GM12878 (cell line): ENCODE data around the gene UFC1. TPM values are rescaled to one million over a fixed set of nuclear protein-coding genes. Genes with fewer than 3 reads are reported as not detected.

Experiments
- BCL11A ChIP-seq: IDR thresholded peaks from 2 replicates; pipeline ENCODE4 v1.6.1; 2011; ENCODE audit warnings: low read depth, low read length
- CHD2 ChIP-seq: IDR thresholded peaks from 2 replicates; pipeline ENCODE4 v1.6.1; 2011; ENCODE audit warnings: low read depth, low read length, improper control_type of control experiment, borderline replicate concordance
- CREM ChIP-seq: IDR thresholded peaks from 2 replicates; pipeline ENCODE4 v1.6.1; 2014; ENCODE audit warnings: antibody characterized with exemption, low read depth
- IRF4 ChIP-seq: IDR thresholded peaks from 2 replicates; pipeline ENCODE4 v1.6.1; 2011; ENCODE audit warnings: low read depth, low read length
- KLF5 ChIP-seq: fragments of 450-650 bp; IDR thresholded peaks from 2 replicates; pipeline ENCODE4 v1.6.1; 2014; ENCODE audit warnings: mild to moderate bottlenecking; ENCODE audit not compliant: partially characterized antibody
- NR2C1 ChIP-seq: fragments of 450-650 bp; IDR thresholded peaks from 2 replicates; pipeline ENCODE4 v1.6.1; 2017; ENCODE audit warnings: antibody characterized with exemption, mild to moderate bottlenecking, moderate library complexity
- POLR2A ChIP-seq: IDR thresholded peaks from 2 replicates; pipeline ENCODE4 v1.6.1; 2011; ENCODE audit warnings: low read depth, mild to moderate bottlenecking, low read length
- POU2F2 ChIP-seq: IDR thresholded peaks from 3 replicates; pipeline ENCODE4 v1.6.1; 2011; ENCODE audit warnings: low read depth, mild to moderate bottlenecking, low read length, borderline replicate concordance
- RELA ChIP-seq: fragments of 450-650 bp; IDR thresholded peaks from 2 replicates; pipeline ENCODE4 v1.8.0; 2014; ENCODE audit warnings: borderline replicate concordance; ENCODE audit not compliant: partially characterized antibody
- TAF1 ChIP-seq: IDR thresholded peaks from 2 replicates; pipeline ENCODE4 v1.6.1; 2011; ENCODE audit warnings: mild to moderate bottlenecking, low read depth, low read length, borderline replicate concordance
- YBX1 ChIP-seq: fragments of 450-650 bp; IDR thresholded peaks from 2 replicates; pipeline ENCODE4 v1.6.1; 2016; ENCODE audit warnings: antibody characterized with exemption
- YY1 ChIP-seq: IDR thresholded peaks from 2 replicates; pipeline ENCODE4 v1.6.1; 2011; ENCODE audit warnings: low read depth, mild to moderate bottlenecking, low read length
- polyA plus RNA-seq, 11 experiments: library from polyadenylated mRNA; depleted of rRNA in 4 of 11; unstranded in 6 of 11; stranded (reverse) in 5 of 11; fragments of >200 nt; fragmentation: Nextera tagmentation in 4 of 11; fragmentation: Illumina TruSeq in 1 of 11; extraction: Ambion mirVana in 4 of 11; extraction: Trizol in 1 of 11; gene quantifications; 1 replicate in 1 of 11; 2 replicates in 10 of 11; pipeline versions ENCODE4 v1.2.1 to v1.2.3, GENCODE V29; 2011 to 2016; ENCODE audit warnings: inconsistent platforms in 2 of 11, missing spikeins in 2 of 11, low read depth in 1 of 11
- total RNA-seq, 4 experiments: library from RNA; depleted of rRNA in 3 of 4; stranded (reverse); fragments of >200 nt in 3 of 4; fragmentation: Illumina TruSeq in 1 of 4; extraction: Trizol in 1 of 4; gene quantifications; 2 replicates each; pipeline versions ENCODE4 v1.2.1 to v1.2.3, GENCODE V29; 2013 to 2021
- TF ChIP-seq, protein P1 (sequence below): fragments of 450-650 bp; formaldehyde crosslinking; IDR thresholded peaks from 2 replicates; pipeline ENCODE4 v1.4.0; 2022; ENCODE audit warnings: mild to moderate bottlenecking, moderate library complexity
- TF ChIP-seq, protein P2 (sequence below): fragments of 450-650 bp; IDR thresholded peaks from 2 replicates; pipeline ENCODE4 v1.6.1; 2017; ENCODE audit warnings: borderline replicate concordance
- TF ChIP-seq, protein P3 (sequence below): fragments of 450-650 bp; IDR thresholded peaks from 2 replicates; pipeline ENCODE4 v1.6.1; 2017; ENCODE audit warnings: mild to moderate bottlenecking
- TF ChIP-seq, protein P4 (sequence below): fragments of 450-650 bp; IDR thresholded peaks from 2 replicates; pipeline ENCODE4 v1.6.1; 2017; ENCODE audit warnings: mild to moderate bottlenecking, moderate library complexity
- TF ChIP-seq, protein P5 (sequence below): fragments of 450-650 bp; IDR thresholded peaks from 2 replicates; pipeline ENCODE4 v1.6.1; 2018; ENCODE audit warnings: mild to moderate bottlenecking, low read depth, moderate library complexity; ENCODE audit not compliant: partially characterized antibody

Gene UFC1
- total and polyA plus RNA-seq, 10 of the 15 experiments (the other 5 are each of a cell fraction or from before 2014, with no cell fraction given), result 95.9 to 239 (median 151) TPM

DNA sequence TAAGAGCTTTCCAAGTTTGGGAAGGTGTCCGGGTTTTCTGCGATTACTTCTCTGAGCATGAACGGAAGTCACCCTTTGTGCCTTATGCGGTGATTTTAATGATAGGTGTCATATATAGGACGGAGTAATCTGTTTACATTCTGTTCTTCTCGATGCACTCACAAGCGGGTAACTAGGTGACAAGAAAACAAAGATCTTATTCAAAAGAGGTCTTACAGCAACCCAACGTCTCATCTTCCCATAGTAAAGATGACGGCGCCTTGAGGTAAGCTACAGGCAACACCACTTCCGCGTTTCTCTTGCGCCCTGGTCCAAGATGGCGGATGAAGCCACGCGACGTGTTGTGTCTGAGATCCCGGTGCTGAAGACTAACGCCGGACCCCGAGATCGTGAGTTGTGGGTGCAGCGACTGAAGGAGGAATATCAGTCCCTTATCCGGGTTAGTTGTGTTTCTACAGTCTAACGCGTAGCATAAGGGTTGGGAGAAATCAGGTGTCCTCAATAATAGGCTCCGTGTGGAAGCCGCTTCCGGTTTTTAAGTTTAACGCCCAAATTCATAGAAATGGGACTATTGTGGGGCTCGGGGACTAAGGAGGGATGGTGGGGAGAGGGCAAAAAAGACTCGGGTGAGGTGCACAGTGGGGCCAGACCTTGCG is at the start of gene UFC1 (continued):
- TF ChIP-seq, protein P1, sequence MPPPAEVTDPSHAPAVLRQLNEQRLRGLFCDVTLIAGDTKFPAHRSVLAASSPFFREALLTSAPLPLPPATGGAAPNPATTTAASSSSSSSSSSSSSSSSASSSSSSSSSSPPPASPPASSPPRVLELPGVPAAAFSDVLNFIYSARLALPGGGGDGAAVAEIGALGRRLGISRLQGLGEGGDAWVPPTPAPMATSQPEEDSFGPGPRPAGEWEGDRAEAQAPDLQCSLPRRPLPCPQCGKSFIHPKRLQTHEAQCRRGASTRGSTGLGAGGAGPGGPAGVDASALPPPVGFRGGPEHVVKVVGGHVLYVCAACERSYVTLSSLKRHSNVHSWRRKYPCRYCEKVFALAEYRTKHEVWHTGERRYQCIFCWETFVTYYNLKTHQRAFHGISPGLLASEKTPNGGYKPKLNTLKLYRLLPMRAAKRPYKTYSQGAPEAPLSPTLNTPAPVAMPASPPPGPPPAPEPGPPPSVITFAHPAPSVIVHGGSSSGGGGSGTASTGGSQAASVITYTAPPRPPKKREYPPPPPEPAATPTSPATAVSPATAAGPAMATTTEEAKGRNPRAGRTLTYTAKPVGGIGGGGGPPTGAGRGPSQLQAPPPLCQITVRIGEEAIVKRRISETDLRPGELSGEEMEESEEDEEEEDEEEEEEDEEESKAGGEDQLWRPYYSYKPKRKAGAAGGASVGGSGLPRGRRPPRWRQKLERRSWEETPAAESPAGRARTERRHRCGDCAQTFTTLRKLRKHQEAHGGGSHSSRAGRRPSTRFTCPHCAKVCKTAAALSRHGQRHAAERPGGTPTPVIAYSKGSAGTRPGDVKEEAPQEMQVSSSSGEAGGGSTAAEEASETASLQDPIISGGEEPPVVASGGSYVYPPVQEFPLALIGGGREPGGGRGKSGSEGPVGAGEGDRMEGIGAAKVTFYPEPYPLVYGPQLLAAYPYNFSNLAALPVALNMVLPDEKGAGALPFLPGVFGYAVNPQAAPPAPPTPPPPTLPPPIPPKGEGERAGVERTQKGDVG (CRISPR knock-in tag), result no peak
- TF ChIP-seq IRF4, result no peak
- TF ChIP-seq, protein P2, sequence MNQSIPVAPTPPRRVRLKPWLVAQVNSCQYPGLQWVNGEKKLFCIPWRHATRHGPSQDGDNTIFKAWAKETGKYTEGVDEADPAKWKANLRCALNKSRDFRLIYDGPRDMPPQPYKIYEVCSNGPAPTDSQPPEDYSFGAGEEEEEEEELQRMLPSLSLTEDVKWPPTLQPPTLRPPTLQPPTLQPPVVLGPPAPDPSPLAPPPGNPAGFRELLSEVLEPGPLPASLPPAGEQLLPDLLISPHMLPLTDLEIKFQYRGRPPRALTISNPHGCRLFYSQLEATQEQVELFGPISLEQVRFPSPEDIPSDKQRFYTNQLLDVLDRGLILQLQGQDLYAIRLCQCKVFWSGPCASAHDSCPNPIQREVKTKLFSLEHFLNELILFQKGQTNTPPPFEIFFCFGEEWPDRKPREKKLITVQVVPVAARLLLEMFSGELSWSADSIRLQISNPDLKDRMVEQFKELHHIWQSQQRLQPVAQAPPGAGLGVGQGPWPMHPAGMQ, result no peak
- TF ChIP-seq POLR2A, result peak; percentile 97
- TF ChIP-seq, protein P3, sequence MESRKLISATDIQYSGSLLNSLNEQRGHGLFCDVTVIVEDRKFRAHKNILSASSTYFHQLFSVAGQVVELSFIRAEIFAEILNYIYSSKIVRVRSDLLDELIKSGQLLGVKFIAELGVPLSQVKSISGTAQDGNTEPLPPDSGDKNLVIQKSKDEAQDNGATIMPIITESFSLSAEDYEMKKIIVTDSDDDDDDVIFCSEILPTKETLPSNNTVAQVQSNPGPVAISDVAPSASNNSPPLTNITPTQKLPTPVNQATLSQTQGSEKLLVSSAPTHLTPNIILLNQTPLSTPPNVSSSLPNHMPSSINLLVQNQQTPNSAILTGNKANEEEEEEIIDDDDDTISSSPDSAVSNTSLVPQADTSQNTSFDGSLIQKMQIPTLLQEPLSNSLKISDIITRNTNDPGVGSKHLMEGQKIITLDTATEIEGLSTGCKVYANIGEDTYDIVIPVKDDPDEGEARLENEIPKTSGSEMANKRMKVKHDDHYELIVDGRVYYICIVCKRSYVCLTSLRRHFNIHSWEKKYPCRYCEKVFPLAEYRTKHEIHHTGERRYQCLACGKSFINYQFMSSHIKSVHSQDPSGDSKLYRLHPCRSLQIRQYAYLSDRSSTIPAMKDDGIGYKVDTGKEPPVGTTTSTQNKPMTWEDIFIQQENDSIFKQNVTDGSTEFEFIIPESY, result no peak
- peak; percentile 74 for TF ChIP-seq RELA
- TF ChIP-seq CHD2, result peak; percentile 90
- TF ChIP-seq TAF1, result peak; percentile 96
- TF ChIP-seq KLF5, result no peak
- peak; percentile 79 for TF ChIP-seq CREM
- peak; percentile 79 for TF ChIP-seq NR2C1
- peak; percentile 71; the same call in 2 of the 3 replicates for TF ChIP-seq POU2F2
- peak; percentile 100 for TF ChIP-seq YY1
- TF ChIP-seq YBX1, result no peak
- no peak for TF ChIP-seq BCL11A
- TF ChIP-seq, protein P4, sequence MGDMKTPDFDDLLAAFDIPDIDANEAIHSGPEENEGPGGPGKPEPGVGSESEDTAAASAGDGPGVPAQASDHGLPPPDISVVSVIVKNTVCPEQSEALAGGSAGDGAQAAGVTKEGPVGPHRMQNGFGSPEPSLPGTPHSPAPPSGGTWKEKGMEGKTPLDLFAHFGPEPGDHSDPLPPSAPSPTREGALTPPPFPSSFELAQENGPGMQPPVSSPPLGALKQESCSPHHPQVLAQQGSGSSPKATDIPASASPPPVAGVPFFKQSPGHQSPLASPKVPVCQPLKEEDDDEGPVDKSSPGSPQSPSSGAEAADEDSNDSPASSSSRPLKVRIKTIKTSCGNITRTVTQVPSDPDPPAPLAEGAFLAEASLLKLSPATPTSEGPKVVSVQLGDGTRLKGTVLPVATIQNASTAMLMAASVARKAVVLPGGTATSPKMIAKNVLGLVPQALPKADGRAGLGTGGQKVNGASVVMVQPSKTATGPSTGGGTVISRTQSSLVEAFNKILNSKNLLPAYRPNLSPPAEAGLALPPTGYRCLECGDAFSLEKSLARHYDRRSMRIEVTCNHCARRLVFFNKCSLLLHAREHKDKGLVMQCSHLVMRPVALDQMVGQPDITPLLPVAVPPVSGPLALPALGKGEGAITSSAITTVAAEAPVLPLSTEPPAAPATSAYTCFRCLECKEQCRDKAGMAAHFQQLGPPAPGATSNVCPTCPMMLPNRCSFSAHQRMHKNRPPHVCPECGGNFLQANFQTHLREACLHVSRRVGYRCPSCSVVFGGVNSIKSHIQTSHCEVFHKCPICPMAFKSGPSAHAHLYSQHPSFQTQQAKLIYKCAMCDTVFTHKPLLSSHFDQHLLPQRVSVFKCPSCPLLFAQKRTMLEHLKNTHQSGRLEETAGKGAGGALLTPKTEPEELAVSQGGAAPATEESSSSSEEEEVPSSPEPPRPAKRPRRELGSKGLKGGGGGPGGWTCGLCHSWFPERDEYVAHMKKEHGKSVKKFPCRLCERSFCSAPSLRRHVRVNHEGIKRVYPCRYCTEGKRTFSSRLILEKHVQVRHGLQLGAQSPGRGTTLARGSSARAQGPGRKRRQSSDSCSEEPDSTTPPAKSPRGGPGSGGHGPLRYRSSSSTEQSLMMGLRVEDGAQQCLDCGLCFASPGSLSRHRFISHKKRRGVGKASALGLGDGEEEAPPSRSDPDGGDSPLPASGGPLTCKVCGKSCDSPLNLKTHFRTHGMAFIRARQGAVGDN, result peak; percentile 43; the same call in 1 of the 2 replicates
- TF ChIP-seq, protein P5, sequence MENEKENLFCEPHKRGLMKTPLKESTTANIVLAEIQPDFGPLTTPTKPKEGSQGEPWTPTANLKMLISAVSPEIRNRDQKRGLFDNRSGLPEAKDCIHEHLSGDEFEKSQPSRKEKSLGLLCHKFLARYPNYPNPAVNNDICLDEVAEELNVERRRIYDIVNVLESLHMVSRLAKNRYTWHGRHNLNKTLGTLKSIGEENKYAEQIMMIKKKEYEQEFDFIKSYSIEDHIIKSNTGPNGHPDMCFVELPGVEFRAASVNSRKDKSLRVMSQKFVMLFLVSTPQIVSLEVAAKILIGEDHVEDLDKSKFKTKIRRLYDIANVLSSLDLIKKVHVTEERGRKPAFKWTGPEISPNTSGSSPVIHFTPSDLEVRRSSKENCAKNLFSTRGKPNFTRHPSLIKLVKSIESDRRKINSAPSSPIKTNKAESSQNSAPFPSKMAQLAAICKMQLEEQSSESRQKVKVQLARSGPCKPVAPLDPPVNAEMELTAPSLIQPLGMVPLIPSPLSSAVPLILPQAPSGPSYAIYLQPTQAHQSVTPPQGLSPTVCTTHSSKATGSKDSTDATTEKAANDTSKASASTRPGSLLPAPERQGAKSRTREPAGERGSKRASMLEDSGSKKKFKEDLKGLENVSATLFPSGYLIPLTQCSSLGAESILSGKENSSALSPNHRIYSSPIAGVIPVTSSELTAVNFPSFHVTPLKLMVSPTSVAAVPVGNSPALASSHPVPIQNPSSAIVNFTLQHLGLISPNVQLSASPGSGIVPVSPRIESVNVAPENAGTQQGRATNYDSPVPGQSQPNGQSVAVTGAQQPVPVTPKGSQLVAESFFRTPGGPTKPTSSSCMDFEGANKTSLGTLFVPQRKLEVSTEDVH, result peak; percentile 92
